SHP77 (cell line): ENCODE results near the gene COQ5.
"Not testable (repeated sequence)": the region's sequence is repeated elsewhere in the genome, so short reads cannot be mapped to it uniquely, and the experiment has no call there.

ENCODE experiments used
- DNase-seq, 2 experiments: peaks; one replicate each; lab custom pipeline; 2025; lab: John Stamatoyannopoulos, UW

Gene COQ5

GRCh38 chr12:120529641-120530417 lies 871 bp upstream of the COQ5 start:
- peak; percentile 32 to 58 for DNase-seq

- DNase-seq: no peak
These were observed 6.4 kb downstream of the COQ5 start for GRCh38 chr12:120522568-120522967.

GRCh38 chr12:120519324-120519723 lies 9.6 kb downstream of the COQ5 start:
- DNase-seq: not testable (repeated sequence)

- no peak for DNase-seq
These were observed 13.5 kb downstream of the COQ5 start for GRCh38 chr12:120515496-120515895.

- no peak for DNase-seq
These were observed 15.0 kb downstream of the COQ5 start for GRCh38 chr12:120514002-120514401.

- DNase-seq: no peak
These were observed 20.4 kb downstream of the COQ5 start for GRCh38 chr12:120508537-120508936.

- DNase-seq: no peak
These were observed 24.4 kb downstream of the COQ5 start for GRCh38 chr12:120504587-120504986.

- DNase-seq: no peak
These were observed 28.4 kb downstream of the COQ5 start for GRCh38 chr12:120500581-120500980.

- DNase-seq: no peak
These were observed 30.0 kb downstream of the COQ5 start for GRCh38 chr12:120498870-120499515.

- no peak for DNase-seq
These were observed 31.3 kb downstream of the COQ5 start for GRCh38 chr12:120497524-120498150.

GRCh38 chr12:120496413-120497340 lies 32.3 kb downstream of the COQ5 start:
- DNase-seq: peak; percentile 4 to 38

GRCh38 chr12:120495731-120496412 lies 33.1 kb downstream of the COQ5 start, which contains the start of gene DYNLL1:
DYNLL1 (plus strand) TSS chr12:120496113; CDS start chr12:120496422, 309 bp downstream.
- DNase-seq: peak; percentile 93 to 94

GRCh38 chr12:120495186-120495730 lies 33.7 kb downstream of the COQ5 start:
- DNase-seq: peak in 1 of 2 experiments; percentile 30

- DNase-seq: no peak
These were observed 38.0 kb downstream of the COQ5 start for GRCh38 chr12:120490833-120491512.

- DNase-seq: no peak
These were observed 38.6 kb downstream of the COQ5 start for GRCh38 chr12:120490325-120490724.

GRCh38 chr12:120489018-120489417 lies 39.9 kb downstream of the COQ5 start:
- DNase-seq: no peak

- DNase-seq: no peak
These were observed 40.8 kb downstream of the COQ5 start for GRCh38 chr12:120488057-120488640.

GRCh38 chr12:120487552-120487951 lies 41.4 kb downstream of the COQ5 start:
- DNase-seq: not testable (repeated sequence)

GRCh38 chr12:120485961-120486881 lies 42.7 kb downstream of the COQ5 start:
- DNase-seq: no peak
